ENCODE measurements around the gene DIPK1A. TPM values are rescaled to one million over a fixed set of nuclear protein-coding genes. Genes with fewer than 3 reads are reported as not detected.
"Not testable (repeated sequence)": the region's sequence is repeated elsewhere in the genome, so short reads cannot be mapped to it uniquely, and the experiment has no call there.

DIPK1A gene
- total RNA-seq, 1 experiment from 2014 or later: 9.6 TPM

- H3K27me3 ChIP-seq: no peaks in the 10 kb centered on the region
- H3K36me3 ChIP-seq: no peaks in the 10 kb centered on the region
- H3K4me3 ChIP-seq: no peak overlapping the region
- no peak for DNase-seq
- no peak overlapping the region for H3K27ac ChIP-seq
- peaks cover 4% of the 10 kb centered on the region for H3K4me1 ChIP-seq
- no peaks in the 10 kb centered on the region for H3K9me3 ChIP-seq (replicated peaks)
Measured at GRCh38 chr1:92900539-92900938, 60.7 kb downstream of the DIPK1A start.

GRCh38 chr1:92899780-92900179 is 61.5 kb downstream of the DIPK1A start:
- H3K4me1 ChIP-seq: peaks cover 4% of the 10 kb centered on the region
- no peaks in the 10 kb centered on the region for H3K27me3 ChIP-seq
- no peaks in the 10 kb centered on the region for H3K36me3 ChIP-seq
- no peaks in the 10 kb centered on the region for H3K9me3 ChIP-seq (replicated peaks)
- no peak overlapping the region for H3K27ac ChIP-seq
- no peak for DNase-seq
- H3K4me3 ChIP-seq: no peak overlapping the region

- not testable (repeated sequence) for H3K4me3 ChIP-seq; H3K9me3 ChIP-seq (replicated peaks); H3K27ac ChIP-seq; H3K27me3 ChIP-seq; DNase-seq; H3K4me1 ChIP-seq; H3K36me3 ChIP-seq
Measured at GRCh38 chr1:92898053-92898452, 63.2 kb downstream of the DIPK1A start.

- Histone ChIP-seq H3K27ac (no peak overlapping the region), H3K36me3 (no peaks in the 10 kb centered on the region), H3K4me3 (no peak overlapping the region), H3K9me3 (replicated peaks) (no peaks in the 10 kb centered on the region), H3K27me3 (no peaks in the 10 kb centered on the region), H3K4me1 (no peaks in the 10 kb centered on the region)
- no peak for DNase-seq
Measured at GRCh38 chr1:92887465-92887864, 73.8 kb downstream of the DIPK1A start.

GRCh38 chr1:92886886-92887419 is 74.3 kb downstream of the DIPK1A start:
- DNase-seq: no peak

GRCh38 chr1:92884195-92884594 is 77.1 kb downstream of the DIPK1A start:
- Histone ChIP-seq H3K27ac (no peak overlapping the region), H3K36me3 (no peaks in the 10 kb centered on the region), H3K4me3 (no peak overlapping the region), H3K9me3 (replicated peaks) (no peaks in the 10 kb centered on the region), H3K4me1 (no peaks in the 10 kb centered on the region), H3K27me3 (no peaks in the 10 kb centered on the region)
- no peak for DNase-seq

More at GRCh38 chr1:92886886-92887419, 74.3 kb downstream of the DIPK1A start:
- no peaks in the 10 kb centered on the region for H3K36me3 ChIP-seq
- H3K4me1 ChIP-seq: no peaks in the 10 kb centered on the region
- no peaks in the 10 kb centered on the region for H3K27me3 ChIP-seq
- no peaks in the 10 kb centered on the region for H3K9me3 ChIP-seq (replicated peaks)
- no peak overlapping the region for H3K4me3 ChIP-seq
- H3K27ac ChIP-seq: no peak overlapping the region

GRCh38 chr1:92883297-92883696 is 78.0 kb downstream of the DIPK1A start:
- DNase-seq: no peak
- Histone ChIP-seq H3K27me3 (no peaks in the 10 kb centered on the region), H3K4me1 (no peaks in the 10 kb centered on the region), H3K4me3 (no peak overlapping the region), H3K9me3 (replicated peaks) (no peaks in the 10 kb centered on the region), H3K27ac (no peak overlapping the region), H3K36me3 (no peaks in the 10 kb centered on the region)

GRCh38 chr1:92882819-92883218 is 78.4 kb downstream of the DIPK1A start:
- DNase-seq: no peak
- Histone ChIP-seq H3K4me1 (no peaks in the 10 kb centered on the region), H3K9me3 (replicated peaks) (no peaks in the 10 kb centered on the region), H3K27me3 (no peaks in the 10 kb centered on the region), H3K27ac (no peak overlapping the region), H3K36me3 (no peaks in the 10 kb centered on the region), H3K4me3 (no peak overlapping the region)

- Histone ChIP-seq H3K4me3 (no peak overlapping the region), H3K27me3 (no peaks in the 10 kb centered on the region), H3K27ac (no peak overlapping the region), H3K4me1 (no peaks in the 10 kb centered on the region), H3K9me3 (replicated peaks) (no peaks in the 10 kb centered on the region), H3K36me3 (no peaks in the 10 kb centered on the region)
- no peak for DNase-seq
Measured at GRCh38 chr1:92881391-92881790, 79.9 kb downstream of the DIPK1A start.

- no peaks in the 10 kb centered on the region for H3K9me3 ChIP-seq (replicated peaks)
- H3K4me3 ChIP-seq: no peak overlapping the region
- no peaks in the 10 kb centered on the region for H3K4me1 ChIP-seq
- no peak for DNase-seq
- no peak overlapping the region for H3K27ac ChIP-seq
- no peaks in the 10 kb centered on the region for H3K36me3 ChIP-seq
- H3K27me3 ChIP-seq: no peaks in the 10 kb centered on the region
Measured at GRCh38 chr1:92879316-92879968, 81.8 kb downstream of the DIPK1A start.

- no peak overlapping the region for H3K4me3 ChIP-seq
- no peak overlapping the region for H3K27ac ChIP-seq
- H3K36me3 ChIP-seq: no peaks in the 10 kb centered on the region
- DNase-seq: no peak
- H3K27me3 ChIP-seq: no peaks in the 10 kb centered on the region
- H3K4me1 ChIP-seq: no peaks in the 10 kb centered on the region
- H3K9me3 ChIP-seq (replicated peaks): no peaks in the 10 kb centered on the region
Measured at GRCh38 chr1:92877792-92878191, 83.5 kb downstream of the DIPK1A start.

GRCh38 chr1:92877081-92877711 is 84.1 kb downstream of the DIPK1A start:
- Histone ChIP-seq H3K4me1 (no peaks in the 10 kb centered on the region), H3K4me3 (no peak overlapping the region), H3K27ac (no peak overlapping the region), H3K36me3 (no peaks in the 10 kb centered on the region), H3K27me3 (no peaks in the 10 kb centered on the region), H3K9me3 (replicated peaks) (0 out of 2 replicates have a peak, but pooled peaks cover 6% of the 10 kb centered on the region)
- no peak for DNase-seq

- Histone ChIP-seq H3K36me3 (no peaks in the 10 kb centered on the region), H3K27ac (no peak overlapping the region), H3K4me3 (no peak overlapping the region), H3K27me3 (no peaks in the 10 kb centered on the region), H3K9me3 (replicated peaks) (0 out of 2 replicates have a peak, but pooled peaks cover 6% of the 10 kb centered on the region), H3K4me1 (no peaks in the 10 kb centered on the region)
- DNase-seq: no peak
Measured at GRCh38 chr1:92876351-92876750, 84.9 kb downstream of the DIPK1A start.

GRCh38 chr1:92874987-92875386 is 86.3 kb downstream of the DIPK1A start:
- no peak overlapping the region for H3K4me3 ChIP-seq
- H3K4me1 ChIP-seq: no peaks in the 10 kb centered on the region
- DNase-seq: no peak

GRCh38 chr1:92872719-92873118 is 88.5 kb downstream of the DIPK1A start:
- H3K9me3 ChIP-seq (replicated peaks): 0 out of 2 replicates have a peak, but pooled peaks cover 6% of the 10 kb centered on the region
- no peak overlapping the region for H3K4me3 ChIP-seq
- H3K36me3 ChIP-seq: no peaks in the 10 kb centered on the region
- H3K4me1 ChIP-seq: no peaks in the 10 kb centered on the region
- no peak for DNase-seq
- no peaks in the 10 kb centered on the region for H3K27me3 ChIP-seq
- H3K27ac ChIP-seq: no peak overlapping the region

More at GRCh38 chr1:92874987-92875386, 86.3 kb downstream of the DIPK1A start:
- Histone ChIP-seq H3K36me3 (no peaks in the 10 kb centered on the region), H3K27me3 (no peaks in the 10 kb centered on the region), H3K9me3 (replicated peaks) (0 out of 2 replicates have a peak, but pooled peaks cover 6% of the 10 kb centered on the region), H3K27ac (no peak overlapping the region)

Measured in SJCRH30 (cell line).